ENCODE measurements around the gene TMEM132C.
"Not testable (repeated sequence)": the region's sequence is repeated elsewhere in the genome, so short reads cannot be mapped to it uniquely, and the experiment has no call there.

The TMEM132C gene

GRCh38 chr12:128554546-128555304 is 287.8 kb downstream of the TMEM132C start:
- no peak for DNase-seq (ENCODE audit: low spot score)

GRCh38 chr12:128557231-128557630 is 290.3 kb downstream of the TMEM132C start:
- DNase-seq (ENCODE audit: low spot score) = no peak

- no peak for DNase-seq (ENCODE audit: low spot score)
Observed at GRCh38 chr12:128564956-128565355, 298.0 kb downstream of the TMEM132C start.

GRCh38 chr12:128567730-128568129 is 300.8 kb downstream of the TMEM132C start:
- no peak for DNase-seq (ENCODE audit: low spot score)

DNA sequence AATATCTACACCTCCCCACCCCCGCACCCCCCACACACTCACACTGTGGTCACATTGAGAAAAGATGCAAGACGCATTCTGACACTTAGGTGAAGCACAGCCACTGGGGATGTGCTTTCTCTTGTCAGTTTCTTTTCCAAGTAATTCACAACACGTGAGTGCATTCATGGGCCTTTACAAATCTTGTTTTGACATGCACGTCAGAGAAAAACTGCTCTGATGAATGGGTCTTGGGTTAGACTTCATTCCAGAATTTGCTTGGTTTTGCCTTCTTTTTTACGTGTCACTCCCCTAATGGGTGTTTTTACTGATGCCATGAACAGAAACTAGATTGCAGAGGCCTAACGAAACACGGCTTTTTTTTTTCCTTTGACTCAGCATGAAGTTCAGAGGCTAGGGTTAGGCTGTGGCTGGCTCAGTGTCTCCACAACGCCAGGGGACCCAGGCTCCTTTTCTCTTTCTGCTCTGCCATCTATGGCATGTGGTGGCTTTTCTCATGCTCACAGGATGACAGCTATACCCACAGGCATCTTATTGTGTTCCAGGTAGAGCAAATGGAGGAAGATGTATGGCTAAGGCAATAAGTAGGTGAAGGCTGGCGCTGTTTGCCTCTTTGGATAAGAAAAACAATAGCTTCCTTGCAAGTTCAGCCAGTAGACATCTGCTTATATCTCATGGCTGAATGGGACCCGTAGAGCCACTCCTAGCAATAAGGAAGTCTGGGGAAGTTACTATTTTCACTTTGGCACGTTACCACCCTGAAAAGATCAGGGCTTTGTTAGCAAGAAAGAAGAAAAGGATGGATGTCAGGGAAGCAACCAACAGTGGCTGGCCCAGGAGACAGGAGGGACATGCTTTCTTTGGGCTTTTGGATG is 303.5 kb downstream of the TMEM132C start:
- DNase-seq (ENCODE audit: low spot score) = no peak

- no peak for DNase-seq (ENCODE audit: low spot score)
Observed at GRCh38 chr12:128571906-128572810, 305.2 kb downstream of the TMEM132C start.

DNA sequence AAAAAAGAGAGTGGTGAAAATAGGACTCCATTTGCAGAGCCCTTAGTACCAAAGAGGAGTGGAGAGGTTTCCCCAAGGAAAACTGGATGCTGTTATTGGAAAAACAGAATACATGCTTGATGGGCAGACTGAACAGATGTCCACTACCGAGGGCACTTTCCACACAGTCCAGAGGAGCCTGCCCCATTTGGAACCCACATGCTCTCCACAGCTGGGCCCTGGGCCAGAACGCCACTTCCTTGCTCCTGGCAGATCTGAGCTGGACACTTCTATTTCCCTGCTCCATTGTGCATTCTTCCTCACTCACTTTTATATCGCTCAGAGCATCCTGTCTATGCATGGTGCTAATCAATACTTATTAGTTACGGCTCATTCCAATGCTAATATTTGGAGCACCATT is 306.9 kb downstream of the TMEM132C start:
- no peak for DNase-seq (ENCODE audit: low spot score)

DNA sequence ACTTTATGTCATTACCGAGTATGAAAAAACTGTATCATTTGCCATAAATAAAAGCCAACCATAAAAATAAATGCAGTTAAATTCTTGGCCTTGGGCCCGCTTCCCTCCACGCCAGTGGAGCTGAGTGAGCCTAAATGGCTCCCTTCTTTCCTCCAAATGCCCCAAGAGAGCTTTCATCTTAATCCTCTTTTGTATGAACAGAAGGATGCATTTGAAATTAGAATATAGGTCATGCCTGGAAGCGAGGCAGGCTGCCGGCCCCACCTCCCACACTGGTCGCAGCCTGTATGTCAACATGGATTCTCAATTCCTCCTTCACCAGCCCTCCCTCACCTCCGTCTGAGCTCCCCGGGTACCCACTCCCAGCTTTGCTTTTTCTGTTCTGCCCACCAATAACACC is 311.1 kb downstream of the TMEM132C start:
- DNase-seq (ENCODE audit: low spot score) = no peak

DNA sequence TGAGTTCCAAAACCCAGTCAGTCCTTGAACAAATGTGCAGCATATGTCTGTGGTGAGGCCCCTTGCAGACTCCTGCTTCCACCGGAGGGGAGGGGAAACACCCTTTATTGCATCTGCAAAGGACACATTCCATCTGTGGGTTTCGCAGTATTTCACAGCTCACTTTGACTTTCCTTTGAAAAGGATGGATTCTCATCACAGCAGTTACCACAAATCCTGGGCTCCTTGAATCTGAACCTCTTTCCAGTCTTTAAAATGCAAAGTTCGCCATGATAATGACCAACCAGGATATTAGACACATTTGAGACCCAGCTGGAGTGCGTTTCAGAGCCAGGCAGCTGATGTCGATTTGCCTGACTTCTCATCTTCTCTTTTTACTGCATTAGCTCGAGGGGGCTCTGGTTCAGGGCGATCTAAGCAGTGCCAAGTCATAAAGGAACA is 314.4 kb downstream of the TMEM132C start:
- no peak for DNase-seq (ENCODE audit: low spot score)

- no peak for DNase-seq (ENCODE audit: low spot score)
Observed at GRCh38 chr12:128583453-128583852, 316.5 kb downstream of the TMEM132C start.

DNA sequence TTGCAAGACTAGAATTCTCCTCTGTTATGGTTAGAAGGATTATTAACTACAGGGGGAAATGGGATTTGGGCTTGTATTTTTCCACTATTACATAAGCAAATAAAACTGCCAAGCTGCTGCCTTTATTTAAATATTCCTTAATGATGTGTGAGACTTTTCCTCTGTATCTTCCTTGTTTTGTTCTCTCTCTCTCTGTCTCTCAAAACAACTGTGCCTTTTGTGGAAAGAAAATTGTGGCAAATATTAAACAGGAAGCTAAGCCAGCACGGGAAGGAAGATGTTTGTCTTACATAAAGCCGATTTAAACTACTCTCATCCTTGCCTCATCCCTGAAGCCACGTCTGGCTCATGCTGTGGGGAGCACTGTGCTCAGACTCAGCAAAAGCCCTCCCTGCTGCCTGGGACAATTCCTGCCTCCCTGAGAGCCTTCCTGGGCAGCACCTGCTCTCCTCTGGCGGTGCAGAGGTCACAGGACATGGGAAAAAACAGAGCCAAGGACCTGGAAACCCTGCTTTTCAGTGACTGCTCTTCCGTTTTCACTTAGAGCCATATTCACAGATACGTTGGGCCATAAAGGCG is 319.6 kb downstream of the TMEM132C start:
- no peak for DNase-seq (ENCODE audit: low spot score)

DNA sequence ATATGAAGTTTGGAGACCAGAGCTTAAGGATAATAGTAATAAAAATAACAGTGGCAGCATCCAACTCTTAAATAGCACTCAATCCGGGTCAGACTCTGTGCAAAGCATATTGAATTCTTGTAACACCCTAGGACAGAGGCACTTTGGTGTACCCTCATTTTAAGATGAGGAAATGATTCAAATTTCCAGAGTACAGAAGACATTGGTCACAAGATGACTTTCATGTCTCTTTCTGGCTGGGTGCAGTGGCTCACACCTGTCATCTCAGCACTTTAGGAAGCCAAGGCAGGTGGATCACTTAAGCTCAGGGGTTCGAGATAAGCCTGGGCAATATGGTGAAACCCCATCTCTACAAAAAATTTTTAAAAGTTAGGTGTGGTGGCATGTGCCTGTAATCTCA is 320.9 kb downstream of the TMEM132C start:
- DNase-seq (ENCODE audit: low spot score) = no peak

GRCh38 chr12:128592220-128592744 is 325.3 kb downstream of the TMEM132C start:
- no peak for DNase-seq (ENCODE audit: low spot score)

DNA sequence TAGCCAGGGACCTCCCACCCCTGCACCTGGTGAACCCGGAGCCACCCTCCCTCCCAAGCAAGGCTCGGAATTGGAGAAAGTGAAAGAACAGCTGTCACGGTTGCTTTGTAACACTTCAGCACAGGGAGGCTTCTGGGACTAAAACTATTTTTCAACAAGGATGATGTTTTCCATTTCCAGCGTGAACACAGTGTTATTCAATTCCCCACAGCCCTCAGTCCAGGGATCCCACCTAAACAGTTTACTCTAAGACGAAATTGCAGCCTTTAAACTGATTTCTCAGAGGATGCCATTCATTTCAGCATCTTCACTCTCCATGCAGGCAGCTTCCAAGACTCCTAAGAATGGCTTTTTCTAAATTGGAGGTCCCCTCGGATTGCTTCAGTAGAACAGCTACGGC is 327.6 kb downstream of the TMEM132C start:
- DNase-seq (ENCODE audit: low spot score) = no peak

DNA sequence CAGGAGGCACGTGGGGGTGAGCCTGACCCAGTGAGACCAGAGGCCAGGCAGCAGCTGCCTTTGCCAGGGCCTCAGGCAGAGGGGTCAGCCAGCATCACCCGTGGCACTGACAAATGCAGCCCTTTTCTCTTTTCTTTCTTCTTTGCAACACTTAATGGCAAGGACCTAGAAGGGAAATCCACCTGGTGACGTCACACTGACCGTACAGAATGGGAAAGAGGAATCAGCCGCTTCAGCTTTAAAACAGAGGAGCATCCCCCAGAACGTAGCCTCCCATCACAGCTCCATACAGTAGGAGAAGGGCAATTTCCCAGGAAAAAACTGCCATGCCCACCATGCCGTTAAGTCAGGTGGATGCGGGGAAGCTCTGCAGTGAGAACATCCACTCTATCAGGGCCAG is 328.6 kb downstream of the TMEM132C start:
- DNase-seq (ENCODE audit: low spot score) = no peak

- DNase-seq (ENCODE audit: low spot score) = no peak
Observed at GRCh38 chr12:128600886-128601285, 333.9 kb downstream of the TMEM132C start.

DNA sequence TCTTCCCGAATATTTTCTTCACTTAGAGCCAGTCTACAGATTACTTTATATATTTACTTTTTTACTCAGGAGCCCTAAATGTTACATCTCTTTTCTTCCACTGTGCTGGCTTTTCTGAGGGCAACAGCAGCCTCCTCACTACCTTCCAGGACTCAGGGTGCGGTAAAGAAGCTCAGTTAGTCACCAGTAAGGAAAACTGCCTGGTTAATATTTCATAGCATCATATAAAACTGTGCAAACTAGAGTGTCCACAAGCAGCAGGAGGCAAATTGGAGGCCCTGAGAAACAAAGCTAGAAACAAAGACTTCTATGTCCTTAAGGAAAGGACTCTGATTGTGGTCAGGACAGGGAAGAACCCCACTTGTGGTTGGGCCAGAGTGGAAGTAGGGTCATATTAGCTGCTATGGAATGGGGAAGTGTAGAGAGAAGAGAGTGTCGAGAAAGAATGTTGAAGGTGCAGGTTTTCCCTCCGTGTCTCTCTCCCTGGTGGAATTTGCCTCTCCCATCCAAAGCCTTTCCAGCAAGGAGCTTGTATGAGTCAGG is 336.7 kb downstream of the TMEM132C start:
- DNase-seq (ENCODE audit: low spot score) = no peak

DNA sequence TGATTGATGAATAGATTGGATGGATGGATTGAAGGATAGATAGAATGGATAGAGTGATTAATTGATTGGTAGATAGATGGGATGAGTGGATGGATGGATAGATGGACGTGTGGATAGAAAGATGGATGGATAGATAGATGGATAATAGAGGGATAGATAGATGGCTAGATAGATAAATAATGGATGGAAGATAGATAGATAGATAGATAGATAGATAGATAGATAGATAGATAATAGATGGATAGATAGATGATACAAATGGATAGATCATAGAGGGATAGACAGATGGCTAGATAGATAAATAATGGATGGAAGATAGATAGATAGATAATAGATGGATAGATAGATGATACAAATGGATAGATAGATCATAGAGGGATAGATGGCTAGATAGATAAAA is 337.2 kb downstream of the TMEM132C start:
- DNase-seq (ENCODE audit: low spot score) = not testable (repeated sequence)

- DNase-seq (ENCODE audit: low spot score) = no peak
Observed at GRCh38 chr12:128606051-128606450, 339.1 kb downstream of the TMEM132C start.

- DNase-seq (ENCODE audit: low spot score) = no peak
Observed at GRCh38 chr12:128606538-128606937, 339.6 kb downstream of the TMEM132C start.

- no peak for DNase-seq (ENCODE audit: low spot score)
Observed at GRCh38 chr12:128606970-128607369, 340.0 kb downstream of the TMEM132C start.
